WTC11 (cell line): Measurements from ENCODE around the gene HOXA1. TPM values are rescaled to one million over a fixed set of nuclear protein-coding genes. Genes with fewer than 3 reads are reported as not detected.
A peak's percentile ranks its signal among the peaks of the same experiment; 100 is the strongest.

ENCODE experiments used
- AR ChIP-seq: fragments of 250-450 bp; sonication (Bioruptor Pico); IDR thresholded peaks from 2 replicates; pipeline ENCODE4 v1.9.0; 2021; ENCODE audit warnings: mild to moderate bottlenecking
- ARID4B ChIP-seq: sonication (generic); formaldehyde crosslinking; IDR thresholded peaks from 2 replicates; pipeline ENCODE4 v1.8.0; 2023; ENCODE audit warnings: missing genetic modification reagents, mild to moderate bottlenecking, borderline replicate concordance
- ATF2 ChIP-seq: sonication (generic); formaldehyde crosslinking; IDR thresholded peaks from 2 replicates; pipeline ENCODE4 v1.8.1; 2022; ENCODE audit warnings: low read depth, missing genetic modification reagents, borderline replicate concordance
- CDX4 ChIP-seq: fragments of 250-450 bp; sonication (Bioruptor Pico); IDR thresholded peaks from 2 replicates; pipeline ENCODE4 v1.9.0; 2021; ENCODE audit warnings: moderate library complexity, mild to moderate bottlenecking, inconsistent platforms, borderline replicate concordance
- E2F5 ChIP-seq: sonication (generic); formaldehyde crosslinking; IDR thresholded peaks from 2 replicates; pipeline ENCODE4 v1.8.1; 2022; ENCODE audit warnings: mild to moderate bottlenecking, moderate library complexity, missing genetic modification reagents
- ELF4 ChIP-seq: sonication (generic); formaldehyde crosslinking; IDR thresholded peaks from 2 replicates; pipeline ENCODE4 v1.8.1; 2022; ENCODE audit warnings: low read depth, mild to moderate bottlenecking, moderate library complexity, missing genetic modification reagents
- ESRRA ChIP-seq: sonication (generic); formaldehyde crosslinking; IDR thresholded peaks from 2 replicates; pipeline ENCODE4 v1.8.1; 2022; ENCODE audit warnings: mild to moderate bottlenecking, missing genetic modification reagents, borderline replicate concordance
- FOXK1 ChIP-seq: sonication (generic); formaldehyde crosslinking; IDR thresholded peaks from 2 replicates; pipeline ENCODE4 v1.8.0; 2022; ENCODE audit warnings: mild to moderate bottlenecking, moderate library complexity, missing genetic modification reagents
- GABPB1 ChIP-seq: sonication (generic); formaldehyde crosslinking; IDR thresholded peaks from 2 replicates; pipeline ENCODE4 v1.8.1; 2023; ENCODE audit warnings: mild to moderate bottlenecking, missing genetic modification reagents
- GRHL2 ChIP-seq: fragments of 250-450 bp; sonication (Bioruptor Pico); IDR thresholded peaks from 2 replicates; pipeline ENCODE4 v1.8.0; 2022; ENCODE audit warnings: mild to moderate bottlenecking, moderate library complexity; ENCODE audit not compliant: insufficient replicate concordance, severe bottlenecking
- HMGA2 ChIP-seq: fragments of 250-450 bp; sonication (Bioruptor Pico); IDR thresholded peaks from 2 replicates; pipeline ENCODE4 v1.4.0; 2021; ENCODE audit warnings: mild to moderate bottlenecking, moderate library complexity
- JUN ChIP-seq: sonication (generic); formaldehyde crosslinking; IDR thresholded peaks from 2 replicates; pipeline ENCODE4 v1.8.0; 2023; ENCODE audit warnings: mild to moderate bottlenecking, missing genetic modification reagents
- KAT7 ChIP-seq: sonication (generic); formaldehyde crosslinking; IDR thresholded peaks from 2 replicates; pipeline ENCODE4 v1.8.1; 2023; ENCODE audit warnings: missing genetic modification reagents, mild to moderate bottlenecking, borderline replicate concordance
- MAX ChIP-seq: sonication (generic); formaldehyde crosslinking; IDR thresholded peaks from 2 replicates; pipeline ENCODE4 v1.8.0; 2022; ENCODE audit warnings: mild to moderate bottlenecking, missing genetic modification reagents
- NFATC4 ChIP-seq: fragments of 250-450 bp; sonication (Bioruptor Pico); IDR thresholded peaks from 2 replicates; pipeline ENCODE4 v1.9.0; 2021; ENCODE audit warnings: mild to moderate bottlenecking
- RELA ChIP-seq: sonication (generic); formaldehyde crosslinking; IDR thresholded peaks from 2 replicates; pipeline ENCODE4 v1.8.1; 2022; ENCODE audit warnings: missing genetic modification reagents, mild to moderate bottlenecking, borderline replicate concordance
- TCF7 ChIP-seq: sonication (generic); formaldehyde crosslinking; IDR thresholded peaks from 2 replicates; pipeline ENCODE4 v1.8.0; 2022; ENCODE audit warnings: mild to moderate bottlenecking, low read depth, missing genetic modification reagents, moderate library complexity
- TEAD4 ChIP-seq: sonication (generic); formaldehyde crosslinking; IDR thresholded peaks from 2 replicates; pipeline ENCODE4 v1.8.0; 2022; ENCODE audit warnings: mild to moderate bottlenecking, missing genetic modification reagents
- ZBTB43 ChIP-seq: sonication (generic); formaldehyde crosslinking; IDR thresholded peaks from 2 replicates; pipeline ENCODE4 v1.8.1; 2023; ENCODE audit warnings: mild to moderate bottlenecking, missing genetic modification reagents
- ZNF219 ChIP-seq: sonication (generic); formaldehyde crosslinking; IDR thresholded peaks from 2 replicates; pipeline ENCODE4 v1.8.0; 2023; ENCODE audit warnings: missing genetic modification reagents, mild to moderate bottlenecking, borderline replicate concordance
- ZNF281 ChIP-seq: sonication (generic); formaldehyde crosslinking; IDR thresholded peaks from 2 replicates; pipeline ENCODE4 v1.8.0; 2023; ENCODE audit warnings: mild to moderate bottlenecking, missing genetic modification reagents
- ZNF671 ChIP-seq: fragments of 250-450 bp; sonication (Bioruptor Pico); IDR thresholded peaks from 2 replicates; pipeline ENCODE4 v1.8.0; 2021; ENCODE audit warnings: mild to moderate bottlenecking
- total RNA-seq: library from RNA; stranded (reverse); gene quantifications from 3 replicates; pipeline ENCODE4 v1.2.3, GENCODE V29; 2021

Gene HOXA1
- total RNA-seq, 1 experiment from 2014 or later, result not detected

GRCh38 chr7:27088002-27088922, 7.5 kb downstream of the HOXA1 start (continued):
- TF ChIP-seq AR (no peak), NFATC4 (CRISPR knock-in tag) (no peak), ATF2 (CRISPR knock-in tag) (peak; percentile 56; the same call in 1 of the 2 replicates), E2F5 (CRISPR knock-in tag) (peak; percentile 97), TEAD4 (CRISPR knock-in tag) (no peak), ZNF671 (no peak), MAX (peak; percentile 99), ZNF281 (CRISPR knock-in tag) (peak; percentile 92), KAT7 (no peak), ARID4B (0 out of 2 replicates have a peak, but pooled peaks have one; percentile 75), ZBTB43 (CRISPR knock-in tag) (0 out of 2 replicates have a peak, but pooled peaks have one; percentile 49), JUN (peak; percentile 76; the same call in 1 of the 2 replicates), ESRRA (CRISPR knock-in tag) (peak; percentile 82; the same call in 1 of the 2 replicates), CDX4 (no peak), RELA (CRISPR knock-in tag) (0 out of 2 replicates have a peak, but pooled peaks have one; percentile 81), TCF7 (CRISPR knock-in tag) (no peak), GABPB1 (CRISPR knock-in tag) (no peak), FOXK1 (peak; percentile 69), GRHL2 (CRISPR knock-in tag) (no peak), HMGA2 (CRISPR knock-in tag) (no peak), ZNF219 (CRISPR knock-in tag) (no peak), ELF4 (no peak)
